HG03439 (cell line): ENCODE results near the gene CEP350.
"Not testable (repeated sequence)": the region's sequence is repeated elsewhere in the genome, so short reads cannot be mapped to it uniquely, and the experiment has no call there.

Source experiments
- ATAC-seq: cut with Tn5 transposase; IDR thresholded peaks from one replicate; pipeline ENCODE4 v1.9.1; 2021; ENCODE audit warnings: mild to moderate bottlenecking, moderate library complexity; ENCODE audit not compliant: unreplicated experiment

The CEP350 gene

DNA sequence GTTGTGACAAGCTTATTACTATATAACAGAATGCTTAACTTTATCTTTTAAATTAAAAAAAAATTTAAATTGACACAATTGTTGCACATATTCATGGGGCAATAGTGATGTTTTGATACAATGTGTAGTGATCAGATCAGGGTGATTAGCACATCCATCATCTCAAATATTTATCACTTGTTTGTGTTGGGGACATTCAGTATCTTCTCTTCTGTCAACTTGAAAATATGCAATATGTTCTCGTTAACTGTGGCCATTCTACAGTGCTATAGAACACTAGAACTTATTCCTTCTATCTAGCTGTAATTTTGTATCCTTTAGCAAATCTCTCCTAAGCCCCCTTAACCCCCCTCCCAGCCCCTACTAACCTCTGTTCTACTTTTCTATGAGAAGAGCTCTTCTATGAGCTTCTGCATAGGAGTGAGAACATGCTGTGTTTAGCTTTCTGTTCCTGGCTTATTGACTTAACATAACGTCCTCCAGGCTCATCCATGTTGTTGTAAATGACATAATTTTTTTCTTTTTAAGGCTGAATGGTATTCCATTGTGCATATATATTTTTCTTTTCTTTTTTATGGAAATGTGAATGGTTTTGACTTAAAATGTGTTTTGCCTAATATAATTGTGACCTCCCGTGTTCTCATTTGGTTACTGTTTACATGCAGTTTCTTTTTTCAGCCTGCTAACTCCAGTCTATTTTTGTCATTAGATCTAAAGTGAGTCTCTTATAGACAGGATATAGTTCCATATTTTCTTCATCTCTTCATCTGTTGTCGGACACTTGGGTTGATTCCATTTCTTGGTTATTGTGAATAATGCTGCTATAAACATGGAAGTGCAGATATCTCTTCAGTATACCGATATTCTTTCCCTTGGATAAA, 23.8 kb downstream of the CEP350 start:
- ATAC-seq: no peak

DNA sequence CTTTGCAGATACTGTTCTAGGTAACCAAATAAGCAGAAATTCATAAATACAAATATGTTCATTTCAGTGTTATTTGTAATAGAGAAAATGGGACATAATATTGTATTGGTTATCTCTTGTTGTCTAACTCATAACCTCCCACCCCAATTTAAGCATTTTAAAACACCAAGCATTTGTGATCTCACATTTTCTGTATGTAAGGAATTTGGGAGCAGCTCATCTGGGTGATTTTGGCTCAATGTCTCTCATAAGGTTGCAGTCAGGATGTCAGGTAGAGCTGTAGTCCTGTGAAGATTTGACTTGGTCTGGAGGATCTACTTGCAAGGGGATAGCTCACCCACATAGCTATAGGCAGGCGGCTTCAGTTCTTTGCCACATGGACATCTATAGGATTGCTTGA, 29.5 kb downstream of the CEP350 start:
- no peak for ATAC-seq

DNA sequence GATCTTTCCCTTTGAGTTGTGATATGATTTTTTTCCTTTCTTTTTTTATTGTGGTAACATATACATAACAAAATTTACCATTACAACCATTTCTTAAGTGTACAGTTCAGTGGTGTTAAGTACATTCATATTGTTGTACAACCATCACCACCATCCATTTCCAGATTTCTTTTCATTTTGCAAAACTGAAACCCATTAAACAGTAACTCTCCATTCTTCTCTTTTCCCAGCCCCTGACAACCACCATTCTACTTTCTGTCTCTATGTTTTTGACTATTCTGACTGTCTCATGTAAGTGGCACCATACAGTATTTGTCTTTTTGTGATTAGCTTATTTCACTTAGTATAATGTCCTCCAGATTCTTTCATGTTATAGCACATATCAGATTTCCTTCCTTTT, 30.3 kb downstream of the CEP350 start:
- no peak for ATAC-seq

DNA sequence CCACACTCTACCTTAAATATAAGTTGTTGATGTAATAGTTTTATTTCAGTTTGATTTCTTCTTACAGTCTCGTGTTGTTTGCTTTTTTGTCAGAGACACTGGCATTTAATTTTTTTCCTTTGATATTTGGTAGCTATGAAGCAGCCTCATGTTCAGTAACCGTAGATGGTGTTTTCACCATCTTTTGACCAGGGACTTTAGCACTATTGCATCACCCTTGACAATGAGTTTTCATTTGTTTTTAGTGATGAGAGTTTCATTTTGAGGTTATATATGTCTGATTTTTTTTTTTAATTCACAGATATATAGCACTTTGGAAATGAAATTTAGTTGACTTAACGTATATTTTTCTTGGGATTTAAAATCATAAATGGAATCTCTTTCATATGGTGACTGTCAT, 36.2 kb downstream of the CEP350 start:
- no peak for ATAC-seq

DNA sequence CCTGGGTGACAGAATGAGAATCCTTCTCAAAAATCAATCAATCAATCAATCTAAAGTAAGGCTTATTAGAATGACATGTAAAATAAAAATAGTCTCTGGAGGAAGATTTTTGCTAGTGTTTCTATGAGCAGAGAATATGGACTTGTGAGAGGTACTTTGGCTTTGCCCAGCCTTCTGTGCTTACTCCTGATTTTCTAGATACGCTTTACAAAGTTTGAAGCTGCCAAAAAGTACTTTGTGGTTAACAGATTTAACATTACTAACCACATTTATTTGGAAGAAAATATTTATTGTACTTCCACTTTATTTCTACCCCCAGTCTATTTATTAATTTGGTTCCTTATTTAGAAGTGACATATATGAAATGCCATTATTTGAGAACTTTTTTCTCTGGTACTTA, 41.0 kb downstream of the CEP350 start:
- ATAC-seq: no peak

DNA sequence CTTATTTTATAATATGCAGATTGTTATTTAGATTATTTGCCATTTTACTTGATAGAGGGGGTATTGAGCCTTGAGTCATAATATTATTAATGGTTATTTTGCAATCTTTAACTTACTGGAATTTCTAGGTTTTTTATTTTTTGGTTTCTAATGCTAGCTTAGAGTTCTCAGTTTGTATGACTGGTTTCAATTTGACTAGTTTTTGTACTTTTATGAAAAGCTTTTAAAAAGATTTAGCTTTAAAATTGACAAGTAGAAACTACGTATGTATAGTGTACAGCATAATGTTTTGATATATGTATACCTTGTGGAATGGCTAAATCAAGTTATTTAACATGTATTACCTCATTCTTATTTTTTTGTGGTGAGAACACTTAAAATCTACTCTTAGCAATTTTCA, 41.5 kb downstream of the CEP350 start:
- peak; percentile 64 for ATAC-seq

DNA sequence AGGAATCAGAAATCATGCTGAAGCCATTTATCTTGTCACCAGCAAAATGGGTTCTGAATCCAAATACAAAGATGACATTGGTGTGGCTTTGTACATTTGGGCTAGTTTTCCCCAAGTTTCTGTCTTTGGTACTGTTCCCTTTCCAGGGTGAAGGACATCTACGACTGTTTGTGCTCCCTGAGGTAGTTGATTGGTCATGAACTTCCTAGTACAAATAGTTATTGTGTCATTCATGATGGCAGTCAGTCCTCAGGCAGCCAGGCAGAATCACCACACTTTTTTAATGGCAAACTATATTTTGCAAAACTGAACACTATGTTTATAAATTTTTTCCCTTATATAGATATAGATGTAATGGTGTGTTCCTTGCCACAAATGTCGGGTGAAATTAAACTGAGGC, 46.0 kb downstream of the CEP350 start:
- ATAC-seq: no peak

DNA sequence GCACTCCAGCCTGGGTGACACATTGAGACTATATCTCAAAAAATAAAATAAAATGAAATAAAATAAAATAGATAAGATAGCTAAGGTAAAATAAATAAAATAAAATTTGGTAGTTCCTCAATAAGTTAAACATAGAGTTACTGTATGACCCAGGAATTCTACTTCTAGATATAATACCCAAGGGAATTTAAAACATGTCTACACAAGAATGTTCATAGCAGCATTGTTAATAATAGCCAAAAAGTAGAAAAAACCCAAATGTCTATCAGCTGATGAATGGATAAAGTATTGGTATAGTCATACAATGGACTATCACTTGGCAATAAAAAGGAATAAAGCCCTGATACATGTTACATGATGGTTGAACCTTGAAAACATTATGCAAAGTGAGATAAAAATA, 47.8 kb downstream of the CEP350 start:
- no peak for ATAC-seq

DNA sequence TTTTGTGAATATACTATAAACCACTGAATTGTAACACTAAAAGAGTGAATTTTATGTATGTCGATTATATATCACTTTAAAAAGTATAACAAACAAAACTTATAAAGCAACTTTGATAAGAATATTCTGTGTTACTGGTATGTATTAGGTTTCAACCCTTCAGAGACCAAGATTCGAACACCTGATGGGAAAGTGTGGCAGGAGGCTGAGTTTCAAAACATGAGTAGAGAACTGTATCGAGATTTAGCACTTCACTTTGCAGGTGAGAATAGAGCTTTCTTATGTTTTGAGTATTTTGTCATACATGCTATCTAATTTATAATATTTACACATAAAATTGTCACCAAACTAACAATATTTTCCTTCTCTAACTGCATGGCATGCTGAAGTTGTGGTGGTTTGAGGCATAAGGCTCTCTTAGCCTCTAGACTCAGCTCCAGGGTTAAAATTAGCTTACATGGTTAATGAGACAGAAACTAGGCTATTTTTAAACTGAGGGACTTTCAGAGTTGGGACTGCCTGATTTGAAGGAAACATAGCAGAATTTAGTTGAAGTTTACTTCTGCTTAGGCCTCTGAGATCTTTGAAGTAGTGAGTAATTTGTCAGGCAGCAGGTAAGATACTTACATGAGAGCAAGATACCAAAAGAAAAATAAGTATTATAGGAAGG, 48.6 kb downstream of the CEP350 start:
- peak; percentile 85 for ATAC-seq

DNA sequence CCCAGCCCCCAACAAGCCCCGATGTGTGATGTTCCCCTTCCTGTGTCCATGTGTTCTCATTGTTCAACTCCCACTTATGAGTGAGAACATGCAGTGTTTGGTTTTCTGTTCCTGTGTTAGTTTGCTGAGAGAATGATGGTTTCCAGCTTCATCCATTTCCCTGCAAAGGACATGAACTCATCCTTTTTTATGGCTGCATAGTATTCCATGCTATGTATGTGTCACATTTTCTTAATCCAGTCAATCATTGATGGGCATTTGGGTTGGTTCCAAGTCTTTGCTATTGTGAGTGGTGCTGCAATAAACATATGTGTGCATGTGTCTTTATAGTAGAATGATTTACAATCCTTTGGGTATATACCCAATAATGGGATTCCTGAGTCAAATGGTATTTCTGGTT, 52.2 kb downstream of the CEP350 start:
- ATAC-seq: not testable (repeated sequence)

DNA sequence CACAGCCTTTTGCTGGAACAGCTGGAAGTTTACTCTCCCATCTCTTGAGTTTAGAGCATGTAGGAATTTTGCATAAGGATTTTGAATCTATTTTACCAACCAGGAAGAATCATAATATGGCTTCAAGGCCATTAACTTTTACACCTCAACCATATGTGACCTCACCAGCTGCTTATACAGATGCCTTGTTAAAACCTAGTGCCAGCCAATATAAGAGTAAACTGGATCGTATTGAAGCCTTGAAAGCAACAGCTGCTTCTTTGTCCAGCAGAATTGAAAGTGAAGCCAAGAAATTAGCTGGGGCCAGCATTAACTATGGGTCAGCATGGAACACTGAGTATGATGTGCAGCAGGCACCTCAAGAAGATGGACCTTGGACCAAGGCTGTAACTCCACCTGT, 65.4 kb downstream of the CEP350 start:
- ATAC-seq: no peak

DNA sequence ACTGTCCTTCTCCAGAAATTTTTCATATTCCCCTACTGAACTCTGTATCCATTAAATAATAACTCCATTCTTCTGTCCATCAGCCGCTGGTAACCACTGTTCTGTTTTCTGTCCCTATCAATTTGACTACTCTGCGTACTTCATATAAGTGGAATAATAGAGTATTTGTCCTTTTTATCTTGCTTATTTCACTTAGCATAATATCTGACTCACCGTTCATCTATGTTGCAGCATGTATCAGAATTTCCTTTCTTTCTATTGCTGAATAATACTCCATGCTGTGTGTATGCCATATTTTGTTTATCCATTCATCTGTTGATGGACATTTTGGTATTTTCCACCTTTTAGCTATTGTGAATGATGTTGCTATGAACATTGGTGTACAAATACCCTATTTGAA, 71.9 kb downstream of the CEP350 start:
- no peak for ATAC-seq

DNA sequence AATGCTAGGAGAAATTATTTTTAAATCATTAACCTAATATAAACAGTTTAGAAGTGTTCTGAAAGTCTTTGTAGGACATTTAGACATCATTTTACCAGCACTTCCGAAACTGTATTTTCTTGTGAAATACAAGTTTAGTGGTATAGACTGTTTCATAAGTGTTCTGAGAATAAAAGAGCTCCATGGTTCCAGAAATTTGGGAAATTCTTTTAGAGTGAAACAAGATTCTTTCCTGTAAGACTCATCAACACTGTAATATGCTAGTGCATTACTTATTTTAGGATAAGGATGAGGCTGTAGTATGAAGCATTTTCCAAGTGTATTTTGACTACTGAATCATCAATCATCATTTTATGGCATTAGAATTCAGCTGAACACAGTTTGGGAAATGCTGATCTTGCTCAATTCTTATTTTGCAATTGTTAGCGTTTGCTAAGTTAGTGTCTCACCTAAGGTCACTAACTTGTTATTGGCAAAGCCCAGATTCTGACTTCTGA, 73.4 kb downstream of the CEP350 start:
- ATAC-seq: no peak

DNA sequence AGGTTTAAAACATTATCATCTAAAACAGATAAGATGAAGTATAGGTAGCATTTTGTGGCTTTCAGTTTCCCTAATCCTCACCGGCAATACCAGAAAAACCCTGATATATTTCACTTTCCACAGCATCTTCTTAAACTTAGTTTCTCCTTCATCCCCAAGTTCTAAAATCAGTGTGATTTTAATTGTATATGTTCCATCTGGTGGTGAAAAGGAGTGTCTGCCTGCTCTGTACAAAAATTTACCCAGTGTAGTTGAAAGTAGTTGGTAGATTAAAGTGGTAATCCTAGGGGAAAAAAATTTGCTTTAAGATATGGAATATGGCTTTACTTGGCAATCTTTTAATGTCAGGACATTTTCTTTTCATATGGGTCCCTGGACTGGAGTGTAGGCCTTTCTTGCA, 74.3 kb downstream of the CEP350 start:
- ATAC-seq: no peak

DNA sequence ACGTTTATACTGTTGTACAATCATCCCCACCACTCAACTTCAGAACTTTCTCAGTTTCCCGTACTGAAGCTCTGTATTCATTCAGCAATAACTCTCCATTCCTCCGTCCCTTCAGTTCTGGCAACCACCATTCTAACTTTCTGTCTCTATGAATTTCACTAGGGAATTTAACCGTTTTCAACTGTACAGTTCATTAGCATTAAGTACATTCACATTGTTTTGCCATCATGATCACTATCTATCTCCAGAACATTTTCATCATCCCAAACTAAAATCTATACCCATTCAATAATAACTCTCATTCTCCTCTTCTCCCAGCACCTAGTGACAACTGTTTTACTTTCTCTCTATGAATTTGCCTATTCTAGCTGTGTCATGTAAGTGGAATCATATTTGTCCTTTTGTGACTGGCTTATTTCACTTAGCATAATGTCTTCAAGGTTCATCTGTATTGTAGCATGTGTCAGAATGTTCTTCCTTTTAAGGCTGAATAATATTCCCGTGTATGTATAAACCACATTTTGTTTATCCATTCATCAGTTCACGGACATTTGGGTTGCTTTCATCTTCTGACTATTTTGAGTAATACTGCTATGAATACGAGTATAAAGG, 75.0 kb downstream of the CEP350 start:
- no peak for ATAC-seq

DNA sequence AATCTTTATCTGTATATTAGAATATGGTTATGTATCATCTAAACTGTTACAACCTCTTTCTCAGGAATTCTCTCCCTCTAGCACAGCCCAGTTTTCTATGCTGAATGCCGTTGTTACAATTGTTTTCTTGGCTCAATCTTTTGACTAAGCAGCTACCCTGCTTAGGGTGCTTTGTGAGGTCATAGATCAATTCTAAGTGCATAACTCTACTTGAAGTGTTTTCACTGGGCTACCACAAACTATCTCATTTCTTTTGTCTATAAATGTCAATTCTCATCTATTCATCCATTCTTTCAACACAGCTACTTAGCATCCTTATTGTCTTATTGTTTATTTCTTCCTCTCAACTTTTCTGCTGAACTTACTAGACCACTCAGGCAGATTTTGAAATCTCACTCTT, 77.1 kb downstream of the CEP350 start:
- ATAC-seq: no peak

DNA sequence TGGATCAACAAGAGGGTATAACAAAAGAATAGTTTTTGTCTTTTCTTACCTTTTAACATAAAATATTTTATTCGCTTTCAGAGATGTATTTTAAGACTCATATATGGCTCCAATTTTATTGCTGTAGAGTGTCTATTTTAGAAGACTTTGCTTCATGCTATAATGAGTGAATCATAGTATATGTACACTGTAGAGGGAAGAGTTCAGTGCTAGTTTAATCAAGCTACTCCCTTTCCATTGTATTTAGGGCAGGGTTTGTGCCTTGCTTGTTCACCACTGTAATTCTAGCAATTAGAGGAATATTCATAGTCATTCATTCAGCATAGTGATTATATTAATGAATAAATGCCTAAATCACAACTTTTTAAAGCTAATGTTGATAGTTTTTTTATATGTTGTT, 78.8 kb downstream of the CEP350 start:
- no peak for ATAC-seq

DNA sequence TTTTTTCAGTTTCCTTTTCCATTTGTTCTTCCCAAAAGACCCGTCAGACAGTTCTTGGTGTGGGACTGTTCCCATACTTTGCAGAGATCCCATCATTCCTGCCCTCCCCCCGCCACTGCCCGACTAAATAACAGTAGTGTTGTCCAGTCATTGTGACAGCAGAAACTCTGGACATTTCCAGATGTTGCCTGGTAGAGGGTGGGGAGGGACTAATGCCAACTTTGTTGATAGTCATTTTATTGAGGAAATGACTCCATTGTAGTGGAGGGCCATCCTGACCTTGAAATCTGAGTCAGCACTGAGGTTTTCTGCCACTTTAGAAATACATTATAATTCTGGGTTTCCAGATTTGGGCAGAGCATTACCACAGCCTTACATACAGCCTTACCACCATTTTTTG, 85.4 kb downstream of the CEP350 start:
- no peak for ATAC-seq

DNA sequence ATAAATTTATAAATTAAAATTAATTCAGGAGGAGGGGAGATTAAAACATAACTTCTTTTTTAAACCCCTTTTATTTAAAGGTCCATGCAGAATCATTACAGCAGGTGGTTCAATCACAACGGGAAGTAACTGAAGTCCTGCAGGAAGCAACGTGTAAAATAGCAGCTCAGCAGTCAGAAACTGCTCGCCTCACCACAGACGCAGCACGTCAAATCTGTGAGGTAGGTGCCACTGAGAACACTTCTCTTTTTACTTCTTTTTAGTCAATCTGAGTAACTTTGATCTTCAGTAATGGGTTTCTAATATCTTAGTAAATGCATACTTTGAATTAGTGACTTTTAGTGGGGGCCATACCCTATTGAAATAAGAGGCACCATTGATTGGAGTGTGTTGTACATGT, 87.0 kb downstream of the CEP350 start:
- no peak for ATAC-seq

DNA sequence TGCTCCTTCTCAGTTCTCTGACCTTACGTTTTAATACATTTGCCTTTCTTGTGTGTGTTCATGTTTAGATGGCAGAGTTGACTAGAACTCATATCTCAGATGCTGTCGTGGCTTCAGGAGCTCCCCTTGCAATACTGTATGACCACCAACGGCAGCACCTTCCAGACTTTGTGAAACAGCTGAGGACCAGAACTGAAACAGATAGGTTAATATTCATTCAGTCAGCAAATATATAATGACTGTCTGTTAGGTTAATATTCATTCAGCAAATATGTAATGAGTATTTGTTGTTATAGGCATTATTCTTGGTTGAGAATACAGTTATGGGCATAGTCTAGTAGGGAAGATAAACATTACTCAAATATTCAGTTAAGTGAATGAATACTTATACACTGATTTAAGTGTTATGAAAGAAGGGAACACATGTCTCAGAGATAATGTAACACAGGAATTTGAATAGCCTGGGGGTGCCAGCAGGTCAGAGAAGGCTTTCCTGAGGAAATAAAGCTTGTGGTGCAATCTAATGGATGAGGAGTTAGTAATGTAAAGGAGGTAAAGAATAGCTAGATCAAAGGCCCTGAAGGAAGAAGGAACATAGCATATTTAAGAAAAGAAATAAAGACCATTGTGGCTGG, 88.5 kb downstream of the CEP350 start:
- no peak for ATAC-seq

DNA sequence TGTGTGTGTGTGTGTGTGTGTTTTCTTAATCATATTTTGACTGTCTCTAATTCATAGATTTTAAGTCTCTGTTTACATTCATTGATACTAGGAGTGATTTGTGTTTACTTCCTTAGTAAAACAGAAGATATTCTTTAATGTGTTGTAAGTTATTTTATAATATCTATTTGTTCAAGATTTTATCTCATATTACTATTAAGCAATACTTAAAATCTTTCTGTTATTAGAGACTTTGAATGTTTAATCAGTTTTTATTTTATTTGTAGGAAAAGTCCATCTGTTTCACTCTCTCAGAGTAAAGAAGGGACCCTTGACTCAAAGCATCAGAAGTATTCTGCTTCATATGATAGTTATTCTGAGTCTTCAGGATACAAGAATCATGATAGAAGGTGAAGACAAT, 89.2 kb downstream of the CEP350 start:
- no peak for ATAC-seq
